K562 (cell line): Measurements from ENCODE around the gene CDK9.

Experiments
- CBX2 ChIP-seq: fragments of 200-600 bp; sonication (generic); IDR thresholded peaks from one replicate; pipeline ENCODE4 v1.6.1; 2012; ENCODE audit warnings: mild to moderate bottlenecking, low read length, inconsistent platforms; ENCODE audit not compliant: insufficient read depth, poor library complexity, severe bottlenecking
- CTCF ChIP-seq, 3 experiments: IDR thresholded peaks in 2 of 3; conservative IDR thresholded peaks in 1 of 3; 2 replicates each; pipeline ENCODE4 v1.5.1; 2011 to 2012; ENCODE audit warnings: low read length in 3 of 3, mild to moderate bottlenecking in 3 of 3, control low read depth in 2 of 3, improper control_type of control experiment in 1 of 3, inconsistent platforms in 1 of 3, low read depth in 1 of 3, mixed read lengths in 1 of 3, moderate library complexity in 1 of 3; ENCODE audit not compliant: insufficient read depth in 2 of 3
- DACH1 ChIP-seq: fragments of 450-650 bp; IDR thresholded peaks from 2 replicates; pipeline ENCODE4 v1.6.1; 2018; ENCODE audit not compliant: partially characterized antibody
- EZH2 ChIP-seq: IDR thresholded peaks from 2 replicates; pipeline ENCODE4 v1.6.1; 2012; ENCODE audit warnings: low read depth, mild to moderate bottlenecking, inconsistent platforms, low read length, borderline replicate concordance
- FOXK2 ChIP-seq, 2 experiments: fragments of 450-650 bp; IDR thresholded peaks in 1 of 2; conservative IDR thresholded peaks in 1 of 2; 2 replicates each; pipeline ENCODE4 v1.6.1; 2016; ENCODE audit warnings: low read depth in 2 of 2, mild to moderate bottlenecking in 1 of 2
- FOXP1 ChIP-seq: sonication (generic); formaldehyde crosslinking; IDR thresholded peaks from 2 replicates; pipeline ENCODE4 v1.8.0; 2022; ENCODE audit warnings: mild to moderate bottlenecking, missing genetic modification reagents
- IRF2 ChIP-seq: sonication (generic); formaldehyde crosslinking; IDR thresholded peaks from 2 replicates; pipeline ENCODE4 v1.8.1; 2022; ENCODE audit warnings: mild to moderate bottlenecking, missing genetic modification reagents
- MTA2 ChIP-seq: fragments of 450-650 bp; IDR thresholded peaks from 2 replicates; pipeline ENCODE4 v1.6.1; 2016; ENCODE audit warnings: low read depth
- RFX5 ChIP-seq: IDR thresholded peaks from 2 replicates; pipeline ENCODE4 v1.6.1; 2011; ENCODE audit warnings: low read depth, mild to moderate bottlenecking, improper control_type of control experiment, low read length
- SMAD1 ChIP-seq: fragments of 150-350 bp; IDR thresholded peaks from 2 replicates; pipeline ENCODE4 v1.6.1; 2014; ENCODE audit warnings: low read length, low read depth; ENCODE audit not compliant: partially characterized antibody
- ZBTB11 ChIP-seq, 3 experiments: fragments of 200-800 bp in 1 of 3; fragments of 250-450 bp in 1 of 3; fragments of 450-650 bp in 1 of 3; sonication (Bioruptor Pico) in 1 of 3; sonication (Bioruptor generic) in 1 of 3; formaldehyde crosslinking in 1 of 3; IDR thresholded peaks; 2 replicates each; pipeline versions ENCODE4 v1.6.1 to v1.8.0; 2016 to 2022; ENCODE audit warnings: mild to moderate bottlenecking in 2 of 3, missing genetic modification characterization in 2 of 3, missing compliant biosample characterization in 1 of 3, moderate library complexity in 1 of 3
- ZFP30 ChIP-seq: fragments of 250-450 bp; sonication (Bioruptor Pico); IDR thresholded peaks from 2 replicates; pipeline ENCODE4 v1.8.0; 2022; ENCODE audit warnings: moderate library complexity, mild to moderate bottlenecking, inconsistent platforms, borderline replicate concordance

- TF ChIP-seq DACH1 = no peak
- no peak for TF ChIP-seq EZH2
- no peak for TF ChIP-seq CTCF (IDR thresholded peaks at IDR 0.05 in 2 of 3, conservative IDR thresholded peaks at IDR 0.05 in 1 of 3; ENCODE audit: insufficient read depth in 2 of 3, low read depth in 1 of 3, low read length in 3 of 3)
- no peak for TF ChIP-seq SMAD1
- no peak for TF ChIP-seq IRF2 (CRISPR knock-in tag)
- no peak for TF ChIP-seq FOXK2 (conservative IDR thresholded peaks at IDR 0.05 in 1 of 2, IDR thresholded peaks at IDR 0.05 in 1 of 2; ENCODE audit: low read depth in 2 of 2)
- no peak for TF ChIP-seq ZBTB11 (CRISPR knock-in tag; IDR thresholded peaks at IDR 0.05)
- TF ChIP-seq ZFP30 = no peak
- TF ChIP-seq RFX5 = no peak
- no peak for TF ChIP-seq CBX2
- TF ChIP-seq FOXP1 (CRISPR knock-in tag) = no peak
- no peak for TF ChIP-seq MTA2
Observed at GRCh38 chr9:127756233-127756632, 29.6 kb upstream of the CDK9 start.
